ENCODE data around the gene SUSD1.

- TF ChIP-seq EZH2 (IDR thresholded peaks at IDR 0.05; ENCODE audit: insufficient read depth, low read length) (no peak), CTCF (IDR thresholded peaks at IDR 0.05; ENCODE audit: insufficient read depth, low read depth, low read length) (no peak)
Observed at GRCh38 chr9:112002847-112003457, 172.1 kb downstream of the SUSD1 start.
